Adrenal gland (tissue), 5 donors: ENCODE data around the gene IGFALS.

Experiments
- POLR2A ChIP-seq, 2 donors: fragments of 450-650 bp; IDR thresholded peaks; one replicate each; pipeline ENCODE4 v1.6.1; 2017; ENCODE audit warnings: antibody characterized with exemption in 2 of 2, mild to moderate bottlenecking in 2 of 2, moderate library complexity in 1 of 2
- TF ChIP-seq, protein P1 (sequence below), 6 experiments: fragments of 450-650 bp in 4 of 6; fragments of 200-600 bp in 2 of 6; sonication (generic) in 1 of 6; IDR thresholded peaks; 1 replicate in 5 of 6; 2 replicates in 1 of 6; pipeline versions ENCODE4 v1.5.1 to v1.8.0; 2016 to 2021; ENCODE audit warnings: antibody characterized with exemption in 6 of 6, mild to moderate bottlenecking in 2 of 6, moderate library complexity in 1 of 6
- donor health status: DM: no; HTN: no; CAD: no.

DNA sequence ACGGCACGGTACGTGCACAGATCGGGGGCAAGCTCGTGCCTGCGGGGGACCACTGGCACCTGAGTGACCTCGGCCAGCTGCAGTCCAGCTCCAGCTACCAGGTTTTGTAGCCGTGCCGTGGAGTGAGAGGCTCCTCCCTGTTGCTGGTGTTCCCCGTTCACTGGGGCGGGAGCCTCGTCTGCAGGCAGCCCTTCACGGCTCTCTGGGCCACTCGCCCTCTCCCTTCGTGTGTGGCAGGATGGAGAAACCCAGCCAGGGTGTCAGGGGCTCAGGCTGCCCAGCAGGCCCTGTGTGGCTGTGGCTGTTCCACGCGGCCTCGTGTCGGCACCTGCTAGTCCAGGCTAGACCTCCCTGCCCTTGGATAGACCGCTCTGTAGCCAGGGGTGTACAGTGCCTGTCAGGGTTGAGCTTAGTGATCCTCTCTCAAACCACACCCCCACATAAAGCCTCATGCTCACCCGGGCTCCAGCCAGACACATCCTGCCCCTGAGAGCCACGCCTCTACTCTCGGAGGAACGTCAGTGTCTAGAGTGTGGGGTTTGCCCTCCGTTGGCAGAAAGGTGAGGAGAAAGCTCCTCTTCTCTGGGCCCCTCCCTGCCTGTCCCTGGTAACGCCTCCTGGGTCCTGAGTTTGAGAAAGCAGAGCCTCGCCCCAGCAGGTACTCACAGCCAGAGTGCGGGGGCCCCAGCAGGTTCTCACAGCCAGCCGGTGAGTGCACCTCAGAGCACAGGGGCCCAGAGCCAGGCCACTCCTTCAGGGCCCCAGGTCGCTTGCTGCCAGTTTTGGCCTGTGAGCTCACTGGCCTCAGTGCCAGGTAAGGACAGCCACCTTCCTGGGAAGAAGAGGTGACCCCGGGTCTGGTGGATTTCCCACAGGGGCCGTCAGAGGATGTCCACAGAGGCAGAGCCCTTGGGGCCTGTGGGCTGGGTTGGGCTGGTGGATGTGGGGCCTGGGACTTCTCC is 49.8 kb downstream of the IGFALS start:
- no peak for TF ChIP-seq POLR2A (IDR thresholded peaks at IDR 0.05)
- TF ChIP-seq, protein P1, sequence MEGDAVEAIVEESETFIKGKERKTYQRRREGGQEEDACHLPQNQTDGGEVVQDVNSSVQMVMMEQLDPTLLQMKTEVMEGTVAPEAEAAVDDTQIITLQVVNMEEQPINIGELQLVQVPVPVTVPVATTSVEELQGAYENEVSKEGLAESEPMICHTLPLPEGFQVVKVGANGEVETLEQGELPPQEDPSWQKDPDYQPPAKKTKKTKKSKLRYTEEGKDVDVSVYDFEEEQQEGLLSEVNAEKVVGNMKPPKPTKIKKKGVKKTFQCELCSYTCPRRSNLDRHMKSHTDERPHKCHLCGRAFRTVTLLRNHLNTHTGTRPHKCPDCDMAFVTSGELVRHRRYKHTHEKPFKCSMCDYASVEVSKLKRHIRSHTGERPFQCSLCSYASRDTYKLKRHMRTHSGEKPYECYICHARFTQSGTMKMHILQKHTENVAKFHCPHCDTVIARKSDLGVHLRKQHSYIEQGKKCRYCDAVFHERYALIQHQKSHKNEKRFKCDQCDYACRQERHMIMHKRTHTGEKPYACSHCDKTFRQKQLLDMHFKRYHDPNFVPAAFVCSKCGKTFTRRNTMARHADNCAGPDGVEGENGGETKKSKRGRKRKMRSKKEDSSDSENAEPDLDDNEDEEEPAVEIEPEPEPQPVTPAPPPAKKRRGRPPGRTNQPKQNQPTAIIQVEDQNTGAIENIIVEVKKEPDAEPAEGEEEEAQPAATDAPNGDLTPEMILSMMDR (IDR thresholded peaks at IDR 0.05), result no peak
